Measurements from ENCODE around the gene STON1.

DNA sequence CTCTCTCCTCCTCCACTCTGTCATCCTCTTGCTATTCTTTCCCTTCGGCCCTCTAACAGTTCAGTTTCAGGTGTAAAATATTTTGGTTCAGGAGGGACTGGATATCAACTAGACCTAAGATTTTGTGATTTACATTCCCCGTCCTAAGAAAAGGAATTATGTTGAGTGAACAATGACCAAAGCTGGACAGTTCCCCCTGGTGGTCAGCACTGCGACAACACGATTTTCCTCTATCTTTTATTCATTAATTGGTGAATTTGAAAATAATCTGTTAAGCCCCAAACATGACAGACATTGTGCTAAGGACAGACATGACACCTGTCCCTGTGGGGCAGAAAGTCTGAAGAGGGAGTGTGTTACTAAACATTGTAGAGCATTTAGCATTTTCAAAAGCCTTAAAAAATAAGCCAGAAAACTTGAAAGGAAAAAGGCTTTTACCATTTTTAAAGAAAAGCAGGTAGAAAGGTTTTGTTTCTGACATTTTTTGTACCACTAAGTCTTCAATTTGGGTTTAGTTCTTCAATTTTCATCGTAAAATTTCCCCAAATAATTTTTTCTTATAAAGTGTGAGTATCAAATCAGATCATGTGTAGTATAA, 59.3 kb downstream of the STON1 start:
- TF ChIP-seq POLR2AphosphoS5 (IDR thresholded peaks at IDR 0.05) = no peak
- TF ChIP-seq, protein P1, sequence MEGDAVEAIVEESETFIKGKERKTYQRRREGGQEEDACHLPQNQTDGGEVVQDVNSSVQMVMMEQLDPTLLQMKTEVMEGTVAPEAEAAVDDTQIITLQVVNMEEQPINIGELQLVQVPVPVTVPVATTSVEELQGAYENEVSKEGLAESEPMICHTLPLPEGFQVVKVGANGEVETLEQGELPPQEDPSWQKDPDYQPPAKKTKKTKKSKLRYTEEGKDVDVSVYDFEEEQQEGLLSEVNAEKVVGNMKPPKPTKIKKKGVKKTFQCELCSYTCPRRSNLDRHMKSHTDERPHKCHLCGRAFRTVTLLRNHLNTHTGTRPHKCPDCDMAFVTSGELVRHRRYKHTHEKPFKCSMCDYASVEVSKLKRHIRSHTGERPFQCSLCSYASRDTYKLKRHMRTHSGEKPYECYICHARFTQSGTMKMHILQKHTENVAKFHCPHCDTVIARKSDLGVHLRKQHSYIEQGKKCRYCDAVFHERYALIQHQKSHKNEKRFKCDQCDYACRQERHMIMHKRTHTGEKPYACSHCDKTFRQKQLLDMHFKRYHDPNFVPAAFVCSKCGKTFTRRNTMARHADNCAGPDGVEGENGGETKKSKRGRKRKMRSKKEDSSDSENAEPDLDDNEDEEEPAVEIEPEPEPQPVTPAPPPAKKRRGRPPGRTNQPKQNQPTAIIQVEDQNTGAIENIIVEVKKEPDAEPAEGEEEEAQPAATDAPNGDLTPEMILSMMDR (IDR thresholded peaks at IDR 0.05) = peak in 1 of 2 donors; percentile 35

All from suprapubic skin (tissue), 3 donors.